ENCODE measurements around the gene OR4P4.

Gene OR4P4
- 0 reads per million in 2 donors for total RNA-seq

DNA sequence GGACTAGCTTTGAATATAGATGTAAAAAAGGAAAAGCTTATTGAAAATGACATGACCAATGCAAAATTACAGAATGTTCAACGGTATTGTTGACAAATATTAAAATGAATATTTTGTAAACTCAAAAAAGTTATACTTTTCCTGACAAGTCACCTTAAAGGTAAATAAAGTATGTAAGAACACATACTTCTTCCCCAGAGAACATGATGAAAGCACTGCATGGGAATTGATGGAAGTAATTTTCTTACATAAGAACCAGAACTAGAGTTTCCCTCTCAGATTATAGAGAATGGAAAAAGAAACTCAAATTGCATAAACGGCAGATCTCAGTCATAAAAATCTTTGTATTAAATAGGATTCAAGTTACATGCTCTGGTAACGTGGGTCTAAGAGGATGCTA, at the start of gene OR4P4:
OR4P4 (plus strand) TSS at position 301 of the 400 bp plus-strand sequence.
- DNase-seq = no peak

DNA sequence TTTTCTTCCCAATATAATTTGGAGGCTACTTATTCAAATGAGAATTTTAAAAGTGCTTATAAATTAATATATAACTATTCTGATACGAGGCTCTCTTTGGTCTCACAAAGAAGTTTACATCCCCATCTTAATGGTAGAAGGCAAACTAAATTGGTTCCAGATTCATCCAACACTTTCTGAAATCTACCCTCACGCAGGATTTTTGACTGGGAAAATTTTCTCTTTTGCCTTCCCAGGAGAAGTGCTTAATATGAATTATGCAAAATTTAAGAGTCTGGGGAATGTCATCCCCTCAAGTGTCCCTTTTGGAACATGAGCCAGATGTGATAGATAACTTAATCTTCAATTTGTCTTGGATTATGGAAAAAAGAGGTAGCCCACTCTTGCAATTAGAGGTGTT, 27.4 kb upstream of the OR4P4 start, which contains the start of gene OR4C11:
OR4C11 (minus strand) TSS at position 101 of the 400 bp plus-strand sequence. CDS start 3,272 bp downstream, outside the sequence.
- DNase-seq = no peak

DNA sequence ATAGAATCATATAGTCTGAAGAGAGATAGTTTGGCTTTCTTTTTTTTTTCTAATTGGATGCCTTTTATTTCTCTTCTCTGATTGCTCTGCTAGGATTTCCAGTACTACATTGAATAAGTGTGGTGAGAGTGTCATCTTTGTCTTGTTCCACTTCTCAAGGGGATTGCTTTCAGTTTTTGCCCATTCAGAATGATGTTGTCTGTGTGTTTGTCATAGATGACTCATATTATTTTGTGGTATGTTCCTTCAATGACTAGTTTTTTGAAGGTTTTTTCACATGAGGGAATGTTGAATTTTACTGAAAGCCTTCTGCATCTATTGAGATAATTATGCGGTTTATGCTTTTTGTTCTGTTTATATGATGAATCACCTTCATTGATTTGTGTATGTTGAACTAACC, 10.4 kb upstream of the OR4P4 start:
- no peak for DNase-seq

DNA sequence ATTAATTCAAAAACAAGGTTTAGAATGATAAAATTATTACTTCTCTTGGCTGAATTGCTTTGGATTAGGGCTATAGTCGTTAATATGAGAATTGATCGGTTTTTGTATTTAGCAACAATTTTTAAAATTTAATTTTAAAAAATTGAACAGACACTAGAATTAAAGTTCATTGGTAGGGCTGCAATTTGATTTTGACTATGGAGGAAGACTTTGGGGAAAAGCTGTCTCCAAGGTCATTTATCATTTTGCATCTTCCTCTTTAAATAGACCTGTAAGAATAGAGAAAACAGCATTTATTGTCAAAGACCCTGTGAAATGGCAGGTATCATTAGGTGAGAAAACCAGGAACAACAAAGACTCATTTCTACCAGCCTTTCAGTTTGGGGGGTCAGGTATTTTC, 13.1 kb downstream of the OR4P4 start, which contains the start of gene OR4S2:
OR4S2 (plus strand) TSS at position 301 of the 400 bp plus-strand sequence. CDS start 2,577 bp downstream, outside the sequence.
- no peak for DNase-seq

DNA sequence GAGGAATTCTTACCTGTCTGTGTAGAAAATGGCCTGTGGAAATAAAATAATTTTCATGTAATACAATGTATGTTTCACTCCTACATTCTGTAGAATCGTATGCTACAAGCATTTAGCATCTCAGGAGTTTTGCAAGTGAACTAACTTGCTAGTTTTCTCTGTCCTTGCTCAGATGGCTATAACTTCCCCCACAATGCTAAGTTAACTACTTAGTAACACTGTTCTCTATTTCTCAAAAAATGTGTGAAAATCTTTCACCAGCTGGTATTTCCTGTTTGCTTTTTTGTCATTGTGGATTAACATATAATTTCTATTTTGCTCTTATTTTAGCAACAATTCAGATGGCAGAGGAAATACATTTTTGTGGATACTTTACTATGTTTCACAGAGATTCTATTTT, 17.6 kb downstream of the OR4P4 start:
- no peak for DNase-seq

DNA sequence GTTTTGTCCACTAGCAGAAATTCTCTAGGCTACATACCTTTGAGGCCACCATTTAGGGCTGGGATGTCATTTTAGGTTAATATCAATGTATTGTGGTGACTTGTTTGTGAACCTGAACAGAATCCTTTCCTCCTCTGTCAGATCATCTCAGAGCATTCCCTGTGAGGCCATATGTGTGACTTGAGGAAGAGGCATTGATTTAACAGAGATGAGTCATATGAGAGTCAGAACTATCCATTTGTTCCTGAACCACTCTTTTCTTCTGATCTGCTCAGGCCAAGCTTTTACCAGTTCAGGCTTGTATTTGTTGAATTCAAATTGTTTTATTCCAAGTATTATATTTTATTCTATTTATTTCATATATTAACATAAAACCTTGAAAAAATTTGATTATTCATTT, 20.2 kb downstream of the OR4P4 start:
- DNase-seq = no peak

DNA sequence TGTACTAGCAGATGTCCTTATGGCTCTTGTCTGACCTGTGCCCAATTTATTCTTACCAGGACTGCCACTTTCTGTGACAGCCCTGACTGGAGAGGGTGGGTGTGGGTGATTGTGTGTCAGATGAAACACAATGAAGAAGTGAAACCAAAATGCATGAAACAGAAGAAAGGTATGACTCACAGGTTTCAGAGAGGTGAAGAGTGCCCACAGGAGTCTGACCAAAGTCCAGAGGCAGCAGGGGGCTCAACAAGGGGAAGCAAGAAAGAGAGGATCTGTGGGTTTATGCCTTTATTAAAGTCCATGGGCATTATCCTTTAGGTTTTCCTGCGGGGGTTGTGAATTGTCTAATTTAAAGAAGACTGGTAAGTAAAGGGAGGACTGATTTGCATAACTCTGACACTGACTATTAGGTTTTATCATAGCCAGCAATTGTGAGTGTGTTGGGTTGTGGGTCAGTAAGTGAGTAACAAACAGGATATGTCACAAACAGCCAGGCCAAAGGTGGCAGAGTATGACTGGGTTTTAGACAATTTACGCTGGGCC, 23.2 kb downstream of the OR4P4 start:
- no peak for DNase-seq

DNA sequence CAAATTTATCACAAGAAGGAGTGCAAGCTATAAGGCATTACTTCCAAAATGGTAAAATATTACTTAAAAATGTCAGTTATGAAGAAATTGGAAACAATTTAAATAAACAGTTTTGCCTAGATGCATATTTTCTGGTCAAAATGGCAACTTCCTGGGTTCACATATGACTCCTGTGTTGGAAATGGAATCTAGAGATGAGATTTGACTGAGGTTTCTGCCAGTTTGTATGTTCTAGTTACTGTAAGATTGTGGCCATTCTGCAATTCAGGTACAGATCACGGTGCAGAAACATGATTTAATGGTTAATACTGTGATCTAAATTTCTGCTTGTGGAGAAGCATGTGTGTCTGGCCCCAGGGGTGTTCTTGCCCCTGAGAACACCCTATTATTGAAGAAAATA, 23.7 kb downstream of the OR4P4 start:
- no peak for DNase-seq

DNA sequence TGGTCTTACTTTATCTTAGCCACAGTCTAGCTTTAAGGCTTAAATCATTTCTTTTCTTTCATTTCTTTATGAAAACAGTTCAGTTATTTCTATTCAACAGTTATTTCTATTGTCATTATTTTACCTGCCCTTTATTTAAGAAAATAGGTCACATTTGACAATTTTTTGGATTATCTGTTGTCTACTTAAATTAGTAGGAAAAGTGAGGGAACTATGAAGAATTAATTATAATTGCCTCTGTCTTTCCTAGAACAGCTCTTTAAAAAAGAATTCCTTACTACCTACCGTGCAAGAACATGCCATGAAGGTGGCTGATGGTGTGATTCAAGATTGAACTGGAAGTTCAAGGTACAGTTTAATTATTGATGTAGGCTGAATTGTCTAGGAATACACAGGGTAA, 27.0 kb downstream of the OR4P4 start, which contains the start of gene OR4C6:
OR4C6 (plus strand) TSS at position 301 of the 400 bp plus-strand sequence. CDS start 2,966 bp downstream, outside the sequence.
- DNase-seq = no peak

DNA sequence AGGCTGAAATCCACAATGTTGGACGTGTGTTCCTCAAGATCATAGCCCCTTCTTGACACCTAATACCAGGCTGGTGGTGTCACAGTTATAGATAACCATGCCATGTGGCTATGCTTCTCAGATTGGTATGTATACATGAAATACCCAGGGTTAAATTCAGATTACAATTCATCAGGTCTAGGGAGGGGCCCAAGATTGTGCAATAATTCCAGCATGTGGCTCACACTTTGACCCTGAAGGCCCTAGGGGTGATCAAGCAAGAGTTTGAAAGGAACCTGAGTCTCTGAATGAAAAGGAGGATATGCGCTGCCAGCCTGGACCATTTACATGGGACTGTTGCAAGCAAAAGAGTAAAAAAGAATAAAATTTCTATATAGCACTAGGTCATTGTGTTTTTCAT, 34.5 kb downstream of the OR4P4 start:
- DNase-seq = no peak

DNA sequence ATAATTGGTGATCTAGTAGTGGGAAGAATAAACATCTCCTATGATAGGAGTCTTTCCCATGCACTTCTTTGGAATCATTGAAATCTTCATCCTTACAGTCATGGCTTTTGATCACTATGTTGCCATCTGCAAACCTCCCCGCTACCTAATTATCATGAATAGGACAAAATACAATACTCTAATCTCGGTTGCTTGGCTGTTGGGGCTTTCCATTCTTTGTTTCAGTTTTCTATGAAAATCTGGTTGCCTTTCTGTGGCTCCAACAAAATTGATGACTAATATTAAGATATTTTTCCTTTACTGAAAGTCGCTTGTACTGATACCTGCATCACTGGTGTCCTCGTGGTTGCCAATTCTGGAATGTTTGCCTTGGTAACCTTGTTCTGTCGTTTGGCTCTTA, 38.9 kb downstream of the OR4P4 start:
- DNase-seq = no peak

Data from T-helper 9 cell (primary cell).